Effector memory CD8-positive, alpha-beta T cell (primary cell): ENCODE measurements around the gene LMOD2.

ENCODE experiments used
- ATAC-seq: fragments of 150-1000 bp; cut with Tn5 transposase; replicated peaks from 2 replicates; pipeline ENCODE4 v1.10.0; 2021; ENCODE audit warnings: mild to moderate bottlenecking, moderate library complexity
- DNase-seq, 3 experiments: peaks; one replicate each; pipeline ENCODE4 v3.0.0; 2021
- H3K27ac Mint-ChIP-seq, 2 donors: one replicate each; pipeline ENCODE4 v1.8.0; 2022; ENCODE audit warnings: mild to moderate bottlenecking in 2 of 2, mixed read lengths in 2 of 2, moderate library complexity in 2 of 2
- H3K27me3 Mint-ChIP-seq, 2 donors: one replicate each; pipeline ENCODE4 v1.8.0; 2022; ENCODE audit warnings: mixed read lengths in 2 of 2
- H3K36me3 Mint-ChIP-seq: one replicate; pipeline ENCODE4 v1.8.0; 2022; ENCODE audit warnings: mild to moderate bottlenecking, moderate library complexity, mixed read lengths; ENCODE audit not compliant: insufficient read depth
- H3K4me1 Mint-ChIP-seq, 2 donors: one replicate each; pipeline ENCODE4 v1.8.0; 2022; ENCODE audit warnings: low read depth in 2 of 2, mixed read lengths in 2 of 2
- H3K4me3 Mint-ChIP-seq, 2 donors: one replicate each; pipeline ENCODE4 v1.8.0; 2022; ENCODE audit warnings: mild to moderate bottlenecking in 2 of 2, mixed read lengths in 2 of 2, moderate library complexity in 2 of 2
- H3K9me3 Mint-ChIP-seq, 2 donors: one replicate each; pipeline ENCODE4 v1.8.0; 2022; ENCODE audit warnings: mixed read lengths in 2 of 2
- total RNA-seq, 9 experiments: gene quantifications; one replicate each; lab custom pipeline; 2026; lab: John Stamatoyannopoulos, UW

Gene LMOD2
- 0 to 0.11 (median 0) reads per million in 9 experiments for total RNA-seq

- H3K27me3 Mint-ChIP-seq, result peaks cover 13 to 35% of the 10 kb centered on the region in 2 donors
- H3K9me3 Mint-ChIP-seq, result no peaks in the 10 kb centered on the region
- no peak for ATAC-seq
- no peak within 1 kb of the TSS for H3K27ac Mint-ChIP-seq
- no peak within 1 kb of the TSS for H3K4me3 Mint-ChIP-seq
- H3K4me1 Mint-ChIP-seq, result no peaks in the 10 kb centered on the region
- DNase-seq, result no peak
- no peaks in the 10 kb centered on the region for H3K36me3 Mint-ChIP-seq
These were observed at the start of gene LMOD2 for GRCh38 chr7:123655614-123656013. TSS of gene LMOD2 (plus strand) at chr7:123655866. CDS start at chr7:123655964, 98 bp downstream.

GRCh38 chr7:123607423-123607975 lies 48.2 kb upstream of the LMOD2 start:
- ATAC-seq (no peak), DNase-seq (no peak)
- Mint-ChIP-seq H3K36me3 (no peaks in the 10 kb centered on the region), H3K4me3 (no peak overlapping the region), H3K9me3 (no peaks in the 10 kb centered on the region), H3K27ac (no peak overlapping the region), H3K4me1 (peaks cover 0 to 3% of the 10 kb centered on the region in 2 donors), H3K27me3 (peaks cover 35 to 57% of the 10 kb centered on the region in 2 donors)

GRCh38 chr7:123608991-123609882 lies 46.4 kb upstream of the LMOD2 start:
- Mint-ChIP-seq H3K4me3 (no peak overlapping the region), H3K9me3 (no peaks in the 10 kb centered on the region), H3K36me3 (no peaks in the 10 kb centered on the region), H3K27me3 (peaks cover 39 to 63% of the 10 kb centered on the region in 2 donors), H3K4me1 (peaks cover 0 to 3% of the 10 kb centered on the region in 2 donors), H3K27ac (no peak overlapping the region)
- DNase-seq (no peak), ATAC-seq (no peak)

DNA sequence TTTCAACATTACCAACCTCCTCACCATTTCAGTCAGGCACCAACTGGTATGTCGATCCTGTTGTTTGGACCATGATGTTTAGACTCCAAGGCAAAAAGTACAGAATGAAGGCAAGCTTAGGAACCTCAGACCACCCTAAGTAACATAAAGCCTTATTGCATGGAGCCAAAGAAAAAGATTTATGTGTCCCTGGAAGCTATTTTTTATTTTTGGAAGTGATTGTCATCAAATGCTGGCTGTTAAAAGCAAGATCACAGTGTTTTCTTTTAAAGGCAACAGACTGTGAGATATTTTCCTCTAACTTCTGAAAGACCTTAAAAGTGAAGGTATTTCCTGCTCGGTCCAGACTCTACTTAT lies 45.8 kb upstream of the LMOD2 start:
- DNase-seq (no peak), ATAC-seq (no peak)
- Mint-ChIP-seq H3K27me3 (peaks cover 39 to 57% of the 10 kb centered on the region in 2 donors), H3K4me3 (no peak overlapping the region), H3K27ac (no peak overlapping the region), H3K36me3 (no peaks in the 10 kb centered on the region), H3K4me1 (peaks cover 0 to 3% of the 10 kb centered on the region in 2 donors), H3K9me3 (no peaks in the 10 kb centered on the region)

DNA sequence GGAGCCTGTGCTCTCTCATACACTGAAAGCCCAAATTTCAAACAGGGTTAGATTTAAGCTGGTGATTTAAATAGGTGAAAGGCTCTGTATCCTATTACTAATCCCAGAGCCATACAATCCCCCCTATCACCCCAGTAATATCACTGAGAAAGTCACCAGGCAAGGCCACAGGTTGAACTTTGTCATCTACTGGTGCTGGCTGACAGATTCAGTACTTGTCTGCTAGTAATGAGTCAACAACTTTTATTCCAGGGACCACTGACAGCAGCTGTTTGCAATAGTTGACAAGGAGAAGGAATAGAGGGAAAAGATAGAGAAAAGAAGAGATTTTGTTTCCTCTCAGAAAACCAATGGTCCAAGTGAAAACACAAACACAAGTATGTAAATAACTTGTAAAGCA lies 43.6 kb upstream of the LMOD2 start:
- ATAC-seq (no peak), DNase-seq (no peak)
- Mint-ChIP-seq H3K27ac (no peak overlapping the region), H3K27me3 (peaks cover 39 to 42% of the 10 kb centered on the region in 2 donors), H3K9me3 (no peaks in the 10 kb centered on the region), H3K36me3 (no peaks in the 10 kb centered on the region), H3K4me3 (no peak overlapping the region), H3K4me1 (no peaks in the 10 kb centered on the region)

DNA sequence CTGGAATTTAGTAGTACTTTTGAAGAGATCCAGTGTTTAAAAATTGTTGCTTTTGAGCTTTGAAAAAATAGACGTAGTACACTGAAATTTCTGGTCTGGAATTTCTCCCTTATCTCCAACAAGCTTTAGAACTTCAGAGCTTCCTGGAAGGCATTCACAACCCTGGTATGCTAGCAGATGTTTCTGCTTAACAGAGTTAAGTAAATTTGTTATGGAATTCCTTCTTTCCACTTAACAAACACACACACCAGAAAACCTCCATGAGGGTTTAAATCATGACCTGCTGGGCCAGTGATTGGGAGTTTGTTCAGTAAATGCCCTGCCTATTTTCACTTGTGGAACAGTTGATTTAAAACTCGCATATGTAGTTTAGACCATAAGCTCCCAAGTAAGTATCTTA lies 40.3 kb upstream of the LMOD2 start:
- Mint-ChIP-seq H3K36me3 (no peaks in the 10 kb centered on the region), H3K4me3 (no peak overlapping the region), H3K4me1 (no peaks in the 10 kb centered on the region), H3K27ac (no peak overlapping the region), H3K9me3 (no peaks in the 10 kb centered on the region), H3K27me3 (peaks cover 37 to 44% of the 10 kb centered on the region in 2 donors)
- DNase-seq (no peak), ATAC-seq (no peak)

DNA sequence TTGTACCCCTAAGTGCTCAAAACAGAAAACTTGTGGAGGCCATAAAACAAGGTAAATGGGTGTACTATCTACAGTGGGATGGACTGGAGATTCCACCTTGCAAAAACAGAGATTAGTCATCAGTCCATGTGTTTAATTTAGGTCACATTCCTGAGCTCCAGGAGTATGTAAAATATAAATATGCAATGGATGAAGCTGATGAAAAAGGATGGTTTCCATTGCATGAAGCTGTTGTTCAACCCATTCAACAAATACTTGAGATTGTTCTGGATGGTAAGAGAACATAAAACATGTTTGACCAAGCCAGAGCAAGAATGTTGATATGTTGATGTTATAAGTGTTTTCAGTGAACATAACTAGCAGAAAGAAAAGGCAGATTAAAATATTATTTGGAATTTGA lies 39.4 kb upstream of the LMOD2 start:
- Mint-ChIP-seq H3K4me3 (no peak overlapping the region), H3K9me3 (no peaks in the 10 kb centered on the region), H3K27ac (no peak overlapping the region), H3K27me3 (peaks cover 37 to 44% of the 10 kb centered on the region in 2 donors), H3K4me1 (no peaks in the 10 kb centered on the region), H3K36me3 (no peaks in the 10 kb centered on the region)
- DNase-seq (no peak), ATAC-seq (no peak)

DNA sequence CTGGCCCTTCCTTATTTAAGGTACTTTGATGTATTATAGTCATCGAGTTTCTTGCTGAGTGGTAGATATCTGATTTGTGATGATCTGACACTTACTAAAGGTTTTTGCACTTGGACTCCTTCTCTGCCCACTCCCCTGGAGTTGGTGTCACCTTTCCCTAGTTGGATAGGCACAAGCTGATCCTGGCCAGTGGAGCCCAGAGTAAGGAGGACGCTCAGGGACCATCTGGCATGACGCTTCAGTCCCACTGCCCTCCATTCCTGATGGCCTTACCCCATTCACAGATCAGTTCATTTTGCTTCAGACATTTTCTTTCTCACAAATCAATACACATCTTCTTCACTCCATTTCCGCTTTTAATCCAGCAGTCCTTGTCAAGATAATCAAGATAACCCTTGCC lies 34.0 kb upstream of the LMOD2 start:
- Mint-ChIP-seq H3K27me3 (peaks cover 12 to 15% of the 10 kb centered on the region in 2 donors), H3K4me1 (peaks cover 0 to 3% of the 10 kb centered on the region in 2 donors), H3K9me3 (no peaks in the 10 kb centered on the region), H3K27ac (no peak overlapping the region), H3K4me3 (no peak overlapping the region), H3K36me3 (no peaks in the 10 kb centered on the region)
- ATAC-seq (no peak), DNase-seq (no peak)

DNA sequence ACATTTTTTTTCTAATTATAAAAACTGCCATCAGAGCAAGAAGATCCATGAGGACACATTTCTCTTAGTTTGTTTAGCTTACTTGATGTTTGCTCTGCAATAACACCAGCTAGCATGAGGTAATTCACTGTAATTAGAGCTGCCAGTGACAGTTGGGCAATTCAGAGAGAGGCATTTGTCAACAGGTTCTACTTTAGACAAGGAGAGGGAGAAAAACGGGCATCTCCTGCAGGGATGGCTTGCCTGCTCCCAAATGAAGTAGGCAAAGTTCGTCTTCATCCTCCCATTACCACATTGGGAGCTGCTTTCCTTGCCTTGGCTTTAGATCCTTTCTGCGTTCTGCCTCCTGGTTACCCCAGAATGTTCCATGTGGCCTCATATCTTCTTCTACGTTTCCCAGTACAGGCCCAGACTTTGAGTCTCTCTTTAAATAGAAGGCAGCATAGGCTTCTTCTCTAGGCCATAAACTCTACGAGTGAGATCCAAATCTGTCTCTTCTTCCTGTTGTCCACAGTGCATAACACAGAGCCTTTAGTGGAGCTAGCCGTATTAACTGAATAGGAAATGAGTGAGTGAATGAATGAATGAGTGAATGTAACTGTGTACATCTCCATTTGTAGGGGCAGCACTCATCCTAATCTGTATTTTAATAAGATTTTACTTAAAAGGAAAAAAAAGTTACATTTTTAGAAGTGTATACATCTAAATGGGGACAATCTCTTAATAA lies 32.8 kb upstream of the LMOD2 start:
- Mint-ChIP-seq H3K27me3 (peaks cover 9 to 11% of the 10 kb centered on the region in 2 donors), H3K4me3 (no peak overlapping the region), H3K4me1 (peaks cover 0 to 3% of the 10 kb centered on the region in 2 donors), H3K27ac (no peak overlapping the region), H3K36me3 (no peaks in the 10 kb centered on the region), H3K9me3 (no peaks in the 10 kb centered on the region)
- no peak for ATAC-seq
- DNase-seq, result no peak

DNA sequence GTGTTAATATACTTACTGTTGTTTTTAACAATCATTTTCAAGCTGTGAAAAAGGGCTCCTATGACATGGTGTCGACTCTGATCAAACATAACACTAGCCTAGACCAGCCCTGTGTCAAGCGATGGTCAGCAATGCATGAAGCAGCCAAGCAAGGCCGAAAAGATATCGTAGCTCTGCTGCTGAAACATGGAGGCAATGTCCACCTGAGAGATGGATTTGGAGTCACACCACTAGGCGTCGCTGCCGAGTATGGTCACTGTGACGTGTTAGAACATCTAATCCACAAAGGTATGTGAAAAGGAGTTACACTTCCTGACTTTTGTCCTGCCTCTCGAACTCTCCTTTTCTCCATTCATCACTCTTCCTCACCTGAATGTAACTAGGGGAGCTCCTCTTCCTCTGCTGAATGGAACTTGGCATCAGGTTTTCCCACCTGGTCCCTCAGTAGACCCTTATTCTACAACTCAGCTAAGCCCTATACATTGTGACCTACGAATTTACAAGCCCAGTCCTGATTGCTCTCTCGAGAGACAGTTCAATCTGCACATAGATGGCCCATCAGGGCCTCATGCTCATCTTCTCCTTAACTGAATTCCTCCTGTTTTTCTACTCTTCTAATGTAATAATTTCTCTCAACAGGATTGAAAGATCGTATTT lies 31.0 kb upstream of the LMOD2 start:
- Mint-ChIP-seq H3K9me3 (no peaks in the 10 kb centered on the region), H3K4me3 (no peak overlapping the region), H3K36me3 (no peaks in the 10 kb centered on the region), H3K27ac (no peak overlapping the region), H3K4me1 (peaks cover 0 to 3% of the 10 kb centered on the region in 2 donors), H3K27me3 (peaks cover 10 to 12% of the 10 kb centered on the region in 2 donors)
- DNase-seq (peak; percentile 48 to 57 (median 55)), ATAC-seq (peak; percentile 62)

DNA sequence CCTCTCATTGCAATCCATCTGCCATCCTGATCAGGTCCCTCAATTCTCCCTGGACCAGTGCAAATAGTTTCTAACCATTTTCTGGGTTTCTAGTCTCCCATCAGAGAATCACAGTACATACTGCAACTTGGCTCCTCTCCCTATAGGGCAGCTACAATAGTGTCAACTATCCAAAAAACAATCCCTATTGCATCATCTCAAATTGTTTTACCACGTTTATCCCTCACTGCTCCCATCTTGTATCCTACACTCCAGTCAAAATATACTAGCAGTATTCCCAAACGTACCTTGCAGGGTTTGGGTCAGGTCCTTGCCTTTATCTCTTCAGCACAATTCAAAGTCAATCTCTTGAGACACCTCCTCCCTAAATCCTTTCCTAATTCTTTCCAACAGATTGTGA lies 30.4 kb upstream of the LMOD2 start:
- Mint-ChIP-seq H3K27me3 (peaks cover 10 to 13% of the 10 kb centered on the region in 2 donors), H3K9me3 (no peaks in the 10 kb centered on the region), H3K4me1 (peaks cover 0 to 3% of the 10 kb centered on the region in 2 donors), H3K4me3 (no peak overlapping the region), H3K36me3 (no peaks in the 10 kb centered on the region), H3K27ac (no peak overlapping the region)
- ATAC-seq (no peak), DNase-seq (no peak)

DNA sequence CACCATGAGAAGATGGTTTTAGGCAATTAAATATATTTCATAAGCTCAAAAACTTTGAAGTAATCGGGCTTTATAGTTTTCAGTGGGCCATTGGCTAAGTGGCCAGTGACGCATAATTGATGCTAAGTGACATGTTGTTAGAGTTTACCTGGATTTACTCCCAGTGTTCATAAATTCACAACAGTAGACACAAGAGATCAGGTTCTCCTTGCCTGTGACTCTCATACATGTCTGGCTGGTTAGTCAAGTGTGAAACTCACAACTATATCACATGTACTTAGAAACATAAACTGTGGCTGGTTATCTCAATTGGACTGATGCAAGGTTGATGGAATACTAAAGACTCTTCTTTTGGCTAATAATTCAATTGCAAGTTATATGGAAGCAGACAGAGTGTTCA lies 27.8 kb upstream of the LMOD2 start:
- Mint-ChIP-seq H3K4me3 (no peak overlapping the region), H3K36me3 (no peaks in the 10 kb centered on the region), H3K9me3 (no peaks in the 10 kb centered on the region), H3K27ac (no peak overlapping the region), H3K4me1 (peaks cover 0 to 3% of the 10 kb centered on the region in 2 donors), H3K27me3 (peaks cover 18 to 24% of the 10 kb centered on the region in 2 donors)
- ATAC-seq (no peak), DNase-seq (no peak)

DNA sequence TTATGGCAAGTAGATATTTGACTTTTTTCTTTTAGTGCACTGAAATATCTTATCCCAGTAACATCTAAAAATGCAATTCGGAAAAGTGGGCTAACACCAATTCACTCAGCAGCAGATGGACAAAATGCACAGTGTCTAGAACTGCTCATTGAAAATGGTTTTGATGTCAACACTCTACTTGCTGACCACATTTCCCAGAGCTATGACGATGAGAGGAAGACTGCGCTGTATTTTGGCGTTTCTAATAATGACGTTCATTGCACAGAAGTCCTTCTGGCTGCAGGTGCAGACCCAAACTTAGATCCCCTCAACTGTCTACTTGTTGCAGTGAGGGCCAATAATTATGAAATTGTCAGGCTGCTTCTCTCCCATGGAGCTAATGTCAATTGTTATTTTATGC lies 26.8 kb upstream of the LMOD2 start:
- H3K27ac Mint-ChIP-seq, result no peak overlapping the region
- no peaks in the 10 kb centered on the region for H3K36me3 Mint-ChIP-seq
- no peak overlapping the region for H3K4me3 Mint-ChIP-seq
- H3K4me1 Mint-ChIP-seq, result peaks cover 0 to 3% of the 10 kb centered on the region in 2 donors
- no peaks in the 10 kb centered on the region for H3K9me3 Mint-ChIP-seq
- H3K27me3 Mint-ChIP-seq, result peaks cover 18 to 24% of the 10 kb centered on the region in 2 donors
- ATAC-seq, result no peak
- DNase-seq, result no peak
